ENCODE data around the gene ZC3HAV1.
"Not testable (repeated sequence)": the region's sequence is repeated elsewhere in the genome, so short reads cannot be mapped to it uniquely, and the experiment has no call there.

ZC3HAV1 gene

GRCh38 chr7:139105484-139105883 lies 4.0 kb downstream of the ZC3HAV1 start:
- Histone ChIP-seq H3K36me3 (replicated peaks; ENCODE audit: low read depth, low read length) (peaks cover 36% of the 10 kb centered on the region), H3K4me3 (ENCODE audit: low read length) (peak overlapping the region; percentile 99), H3K27ac (ENCODE audit: low read length) (peak overlapping the region; percentile 92)

GRCh38 chr7:139104091-139104450 lies 5.4 kb downstream of the ZC3HAV1 start:
- peak overlapping the region; percentile 54 for H3K27ac ChIP-seq (ENCODE audit: low read length)
- TF ChIP-seq EZH2phosphoT487 (IDR thresholded peaks at IDR 0.05; ENCODE audit: low read depth) (no peak), CTCF (IDR thresholded peaks at IDR 0.05; ENCODE audit: low read depth, low read length) (no peak)
- H3K9ac ChIP-seq (ENCODE audit: low read length): 0 out of 2 replicates have a peak overlapping the region, but pooled peaks have one; percentile 17
- peak overlapping the region; percentile 62 for H3K4me2 ChIP-seq (ENCODE audit: low read length)
- H3K79me2 ChIP-seq (ENCODE audit: low read length): peaks cover 100% of the 10 kb centered on the region
- H2AFZ ChIP-seq (ENCODE audit: low read depth, low read length): no peak overlapping the region
- H3K9me3 ChIP-seq (ENCODE audit: insufficient read depth, low read length): no peaks in the 10 kb centered on the region
- peaks cover 24% of the 10 kb centered on the region for H3K4me1 ChIP-seq (ENCODE audit: low read length)
- peak overlapping the region; percentile 36 for H3K4me3 ChIP-seq (ENCODE audit: low read length)
- H3K36me3 ChIP-seq (replicated peaks; ENCODE audit: low read depth, low read length): peaks cover 40% of the 10 kb centered on the region
- H4K20me1 ChIP-seq (ENCODE audit: insufficient read depth, low read length): peaks cover 48% of the 10 kb centered on the region
- H3K27me3 ChIP-seq (ENCODE audit: low read depth, low read length): no peaks in the 10 kb centered on the region

More at GRCh38 chr7:139105484-139105883, 4.0 kb downstream of the ZC3HAV1 start:
- Histone ChIP-seq H3K79me2 (ENCODE audit: low read length) (peaks cover 99% of the 10 kb centered on the region), H3K4me1 (ENCODE audit: low read length) (peaks cover 28% of the 10 kb centered on the region), H2AFZ (ENCODE audit: low read depth, low read length) (no peak overlapping the region), H3K9me3 (ENCODE audit: insufficient read depth, low read length) (no peaks in the 10 kb centered on the region), H3K27me3 (ENCODE audit: low read depth, low read length) (no peaks in the 10 kb centered on the region), H4K20me1 (ENCODE audit: insufficient read depth, low read length) (peaks cover 37% of the 10 kb centered on the region), H3K4me2 (ENCODE audit: low read length) (peak overlapping the region; percentile 83), H3K9ac (ENCODE audit: low read length) (peak overlapping the region; percentile 98)
- TF ChIP-seq EZH2phosphoT487 (IDR thresholded peaks at IDR 0.05; ENCODE audit: low read depth) (no peak), CTCF (IDR thresholded peaks at IDR 0.05; ENCODE audit: low read depth, low read length) (no peak)

GRCh38 chr7:139103057-139103815 lies 6.3 kb downstream of the ZC3HAV1 start:
- no peak overlapping the region for H3K9ac ChIP-seq (ENCODE audit: low read length)
- peak overlapping the region; percentile 62 for H3K4me2 ChIP-seq (ENCODE audit: low read length)
- no peaks in the 10 kb centered on the region for H3K27me3 ChIP-seq (ENCODE audit: low read depth, low read length)
- TF ChIP-seq EZH2phosphoT487 (IDR thresholded peaks at IDR 0.05; ENCODE audit: low read depth): no peak
- TF ChIP-seq CTCF (IDR thresholded peaks at IDR 0.05; ENCODE audit: low read depth, low read length): no peak
- peaks cover 43% of the 10 kb centered on the region for H3K36me3 ChIP-seq (replicated peaks; ENCODE audit: low read depth, low read length)
- peaks cover 53% of the 10 kb centered on the region for H4K20me1 ChIP-seq (ENCODE audit: insufficient read depth, low read length)
- H3K9me3 ChIP-seq (ENCODE audit: insufficient read depth, low read length): no peaks in the 10 kb centered on the region
- peak overlapping the region; percentile 54 for H3K27ac ChIP-seq (ENCODE audit: low read length)
- H3K4me1 ChIP-seq (ENCODE audit: low read length): peaks cover 24% of the 10 kb centered on the region
- peak overlapping the region; percentile 36; the same call in 1 of the 2 replicates for H3K4me3 ChIP-seq (ENCODE audit: low read length)
- H3K79me2 ChIP-seq (ENCODE audit: low read length): peaks cover 100% of the 10 kb centered on the region
- H2AFZ ChIP-seq (ENCODE audit: low read depth, low read length): no peak overlapping the region

GRCh38 chr7:139101637-139102158 lies 7.8 kb downstream of the ZC3HAV1 start:
- H3K9me3 ChIP-seq (ENCODE audit: insufficient read depth, low read length); H3K27ac ChIP-seq (ENCODE audit: low read length); H3K4me2 ChIP-seq (ENCODE audit: low read length); H2AFZ ChIP-seq (ENCODE audit: low read depth, low read length); H3K9ac ChIP-seq (ENCODE audit: low read length); H3K4me3 ChIP-seq (ENCODE audit: low read length); H3K27me3 ChIP-seq (ENCODE audit: low read depth, low read length): not testable (repeated sequence)
- Histone ChIP-seq H3K79me2 (ENCODE audit: low read length) (peaks cover 99% of the 10 kb centered on the region), H3K4me1 (ENCODE audit: low read length) (peaks cover 26% of the 10 kb centered on the region), H4K20me1 (ENCODE audit: insufficient read depth, low read length) (peaks cover 49% of the 10 kb centered on the region), H3K36me3 (replicated peaks; ENCODE audit: low read depth, low read length) (peaks cover 38% of the 10 kb centered on the region)

All from OCI-LY3 (cell line).